NCI-H2227 treated with DMSO at 0.1 percent for 48 hours (cell line): ENCODE measurements around the gene DCAF11.

Source experiments
- DNase-seq: peaks from one replicate; lab custom pipeline; 2025; lab: John Stamatoyannopoulos, UW

The DCAF11 gene

DNA sequence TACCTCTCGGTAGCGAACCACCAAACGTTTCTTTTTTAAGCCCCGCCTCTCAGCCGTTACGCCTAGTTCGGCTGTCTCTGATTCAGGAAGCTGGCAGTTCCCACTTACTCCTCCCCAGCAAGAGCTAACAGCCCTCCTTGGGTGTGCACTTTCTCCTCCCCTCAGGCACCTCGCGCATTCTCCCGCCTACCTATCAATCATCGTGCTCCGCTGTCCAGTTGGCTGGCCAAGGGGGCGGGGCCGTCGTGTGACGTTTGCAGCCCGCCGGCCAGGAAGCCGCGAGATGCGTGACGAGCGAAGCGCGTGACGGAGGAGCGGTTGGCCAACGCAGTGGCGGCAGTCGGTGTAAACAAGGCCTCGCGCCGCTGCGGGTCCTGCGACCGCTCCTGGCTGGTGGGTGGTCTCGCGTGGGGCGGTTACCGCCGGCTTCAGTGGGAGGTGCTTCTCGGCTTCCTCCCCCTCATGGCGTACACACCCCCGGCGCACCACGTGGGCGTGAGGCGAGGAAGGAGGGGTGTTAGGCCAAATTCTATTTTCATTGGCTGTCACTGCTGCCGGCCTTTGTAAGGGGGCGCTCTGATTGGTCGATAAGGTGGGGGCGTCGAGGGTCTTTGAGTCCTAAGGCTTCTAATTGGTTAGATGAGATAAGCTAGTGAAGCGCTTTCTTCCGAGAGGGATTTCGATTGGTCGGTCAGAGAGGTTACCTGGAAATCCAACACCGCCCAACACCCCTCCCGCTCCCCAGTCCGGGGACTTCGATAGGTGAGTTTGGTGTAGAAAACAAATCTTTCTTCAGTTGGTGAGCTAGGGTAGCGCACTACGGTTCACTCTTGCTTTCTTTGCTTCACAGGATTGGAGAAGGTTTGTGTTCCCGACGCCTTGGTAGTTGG lies at the start of gene DCAF11, which contains the start of gene NRL:
DCAF11 (plus strand) TSS at position 246 of the 890 bp plus-strand sequence. CDS start 818 bp downstream, outside the sequence.
NRL (minus strand) TSS at position 418 of the 890 bp plus-strand sequence. CDS start 32,101 bp downstream, outside the sequence.
- peak; percentile 98 for DNase-seq

- no peak for DNase-seq
Observed at GRCh38 chr14:24064856-24065255, 49.7 kb upstream of the DCAF11 start.

DNA sequence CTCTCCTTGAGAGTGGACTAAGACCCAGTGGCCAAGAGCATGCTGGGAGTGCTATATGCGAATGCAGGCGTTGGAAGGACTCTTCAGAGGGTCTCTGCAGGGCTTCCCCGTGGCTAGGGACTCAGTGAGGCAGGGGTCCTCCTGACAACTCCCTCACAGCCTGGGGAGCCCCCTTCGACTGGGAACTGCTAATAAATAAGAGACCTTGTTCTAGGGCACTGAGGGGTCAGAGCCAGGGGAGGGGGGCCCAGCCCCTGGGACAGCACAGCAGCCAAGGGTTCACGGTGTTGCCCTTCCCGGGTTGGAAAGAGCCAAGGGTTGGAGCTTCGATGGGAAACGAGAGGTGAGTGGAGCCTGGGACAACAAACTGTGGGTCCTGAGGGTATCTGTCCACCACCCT lies 49.2 kb upstream of the DCAF11 start:
- DNase-seq = no peak

- no peak for DNase-seq
Observed at GRCh38 chr14:24066496-24067132, 48.0 kb upstream of the DCAF11 start.

DNA sequence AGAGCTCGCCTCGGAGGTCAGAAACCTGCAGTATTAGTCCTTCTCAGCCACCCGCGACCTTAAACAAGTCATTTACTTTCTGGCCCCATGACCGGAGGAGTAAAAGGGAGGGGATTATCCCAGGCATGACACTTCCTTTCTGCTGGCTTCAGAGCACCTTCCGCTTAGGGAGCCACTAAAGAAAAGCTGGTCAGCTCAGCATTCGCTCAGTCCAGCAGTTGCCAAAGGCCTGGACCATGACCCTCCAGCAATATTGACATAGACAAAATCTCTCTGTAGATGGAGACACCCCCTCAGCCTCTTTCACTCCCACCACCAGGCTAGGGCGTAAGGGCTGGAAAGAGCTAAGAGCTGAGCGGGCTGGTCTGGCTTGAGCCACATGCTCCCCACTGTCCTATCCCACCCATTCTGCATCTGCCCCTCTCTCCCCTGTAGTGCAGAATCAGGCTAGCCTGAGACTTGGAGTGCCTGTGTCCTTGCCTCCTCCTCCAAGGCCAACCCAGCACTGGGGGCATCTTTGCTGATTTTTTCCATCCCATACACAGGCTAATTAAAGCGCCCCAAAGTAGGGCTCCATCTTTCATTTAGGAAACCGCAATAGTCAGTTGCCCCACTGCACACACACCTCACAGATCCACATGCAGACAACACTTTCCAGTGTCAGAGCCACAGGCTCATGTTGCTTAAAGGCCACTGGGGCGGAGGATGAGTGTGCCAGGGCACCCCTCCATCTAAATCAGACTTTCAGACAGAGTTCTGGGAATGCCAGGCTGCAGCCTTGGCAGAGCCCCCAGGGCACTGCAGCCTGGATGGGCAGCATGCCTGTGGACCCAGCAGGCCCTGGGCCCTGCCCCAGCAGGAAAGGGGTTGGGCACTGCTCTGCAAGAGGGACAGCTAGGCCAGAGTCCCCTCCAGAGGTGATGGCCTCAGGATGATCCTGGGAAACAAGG lies 47.2 kb upstream of the DCAF11 start:
- no peak for DNase-seq

DNA sequence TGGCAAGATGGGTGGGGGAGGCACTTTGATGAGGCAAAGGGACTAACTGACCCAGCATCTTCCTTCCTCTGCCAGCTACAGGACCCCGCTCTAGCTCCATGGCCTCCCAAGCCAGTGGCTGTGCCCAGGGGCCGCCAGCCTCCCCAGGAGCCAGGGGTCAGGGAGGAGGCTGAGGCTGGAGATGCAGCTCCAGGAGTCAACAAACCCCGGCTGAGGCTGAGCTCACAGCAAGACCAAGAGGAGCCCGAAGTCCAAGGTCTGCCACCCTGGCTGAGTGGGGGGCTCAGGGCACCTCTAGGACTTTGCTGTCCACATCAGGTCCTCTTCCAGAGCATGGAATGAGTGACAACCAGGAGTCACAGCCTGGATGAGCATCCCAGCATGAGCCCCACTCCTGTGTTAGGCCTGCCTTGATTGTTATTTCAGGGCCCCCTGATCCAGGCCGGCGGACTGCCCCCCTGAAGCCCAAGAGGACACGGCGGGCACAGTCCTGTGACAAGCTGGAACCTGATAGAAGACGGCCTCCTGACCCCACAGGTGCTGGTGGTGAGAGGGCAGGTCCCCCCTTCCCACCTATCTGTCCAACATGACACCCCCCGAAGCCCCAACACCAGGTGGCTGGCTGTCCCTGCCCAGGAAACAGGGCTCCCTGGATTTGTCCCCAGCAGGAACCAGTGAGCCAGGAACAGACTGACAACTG lies 45.7 kb upstream of the DCAF11 start:
- no peak for DNase-seq

DNA sequence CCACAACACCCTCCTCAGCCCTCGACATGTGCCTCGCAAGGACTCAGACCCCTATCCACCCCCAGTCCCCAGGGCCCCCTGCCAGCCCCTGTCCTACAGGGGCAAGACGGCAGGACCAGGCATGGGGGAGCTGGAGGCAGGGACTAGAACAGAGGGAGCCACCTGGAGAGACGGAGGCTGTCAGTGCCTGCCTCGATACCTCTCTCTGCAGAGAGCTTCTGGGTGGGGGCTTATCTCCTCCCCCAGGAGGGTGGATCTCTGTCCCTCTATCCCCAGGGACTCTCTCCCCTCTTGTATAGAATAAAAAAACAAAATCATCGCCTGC lies 45.2 kb upstream of the DCAF11 start:
- DNase-seq = no peak

DNA sequence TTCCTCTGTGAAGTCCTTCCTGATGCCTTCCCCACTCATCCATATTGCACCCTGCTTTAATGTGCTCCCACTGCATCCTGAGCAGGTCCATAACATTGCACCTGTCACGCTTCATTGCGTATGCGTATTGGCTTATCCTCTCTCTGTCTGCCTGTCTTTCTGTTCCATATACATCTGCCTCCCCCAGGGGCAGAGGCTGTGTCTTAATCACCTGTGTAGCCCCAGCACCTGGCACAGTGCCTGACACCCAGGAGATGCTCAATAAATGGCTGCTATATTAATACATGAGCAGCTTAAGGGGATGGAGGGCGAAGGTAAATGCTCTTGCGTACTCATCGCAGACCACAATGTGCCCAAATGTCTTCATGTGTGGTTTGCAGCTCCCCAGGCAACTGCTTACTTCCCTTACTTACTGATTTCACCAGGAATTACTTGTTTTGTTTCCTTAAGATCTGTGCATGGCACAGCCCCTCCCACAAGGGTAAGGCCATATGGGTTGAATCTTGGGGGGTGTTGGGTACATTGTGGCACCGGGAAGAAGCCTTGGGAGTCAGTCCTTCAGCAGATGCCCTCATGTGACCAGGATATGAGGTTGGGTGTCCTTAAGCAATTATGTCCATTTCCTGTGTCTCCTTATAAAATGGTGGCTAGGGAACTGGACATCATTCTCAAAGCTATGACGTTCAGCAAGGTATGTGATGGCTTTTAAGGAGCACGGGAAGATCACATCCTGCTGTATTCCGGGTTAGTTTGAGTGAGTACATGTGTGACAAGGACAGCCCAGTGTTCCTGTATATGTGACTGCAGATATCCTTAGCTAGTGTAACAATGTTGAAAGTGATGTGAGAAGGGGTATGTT lies 44.1 kb upstream of the DCAF11 start:
- no peak for DNase-seq

DNA sequence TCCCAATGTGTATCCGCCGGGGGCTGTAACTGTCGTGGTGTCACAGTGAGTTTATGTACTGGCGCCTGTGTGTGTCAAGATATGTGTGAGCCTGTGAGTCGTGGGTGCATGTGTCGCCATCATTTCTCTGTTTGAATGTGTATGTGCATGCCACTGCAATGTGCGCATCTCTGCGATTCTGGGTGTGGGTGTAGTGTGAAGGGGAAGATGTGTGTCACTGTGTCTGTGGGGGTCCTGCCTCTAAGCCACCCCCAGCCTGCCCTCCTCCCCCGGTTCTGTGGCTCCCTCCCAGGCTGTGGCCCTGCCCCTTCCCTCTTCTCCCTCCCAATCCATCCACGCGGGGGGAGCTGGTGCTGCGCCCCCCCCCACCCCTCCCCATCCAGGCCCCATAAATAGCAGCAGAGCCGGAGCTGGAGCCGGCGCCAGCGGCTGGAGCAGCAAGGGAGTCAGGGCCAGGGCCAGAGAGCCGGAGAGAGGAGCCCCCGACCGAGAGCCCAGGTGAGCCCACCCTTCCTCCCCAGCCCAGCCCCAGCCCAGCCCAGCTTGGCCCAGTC lies 43.4 kb upstream of the DCAF11 start, which contains the start of gene CPNE6:
CPNE6 (plus strand) TSS at position 419 of the 554 bp plus-strand sequence. CDS start 1,375 bp downstream, outside the sequence.
- no peak for DNase-seq

DNA sequence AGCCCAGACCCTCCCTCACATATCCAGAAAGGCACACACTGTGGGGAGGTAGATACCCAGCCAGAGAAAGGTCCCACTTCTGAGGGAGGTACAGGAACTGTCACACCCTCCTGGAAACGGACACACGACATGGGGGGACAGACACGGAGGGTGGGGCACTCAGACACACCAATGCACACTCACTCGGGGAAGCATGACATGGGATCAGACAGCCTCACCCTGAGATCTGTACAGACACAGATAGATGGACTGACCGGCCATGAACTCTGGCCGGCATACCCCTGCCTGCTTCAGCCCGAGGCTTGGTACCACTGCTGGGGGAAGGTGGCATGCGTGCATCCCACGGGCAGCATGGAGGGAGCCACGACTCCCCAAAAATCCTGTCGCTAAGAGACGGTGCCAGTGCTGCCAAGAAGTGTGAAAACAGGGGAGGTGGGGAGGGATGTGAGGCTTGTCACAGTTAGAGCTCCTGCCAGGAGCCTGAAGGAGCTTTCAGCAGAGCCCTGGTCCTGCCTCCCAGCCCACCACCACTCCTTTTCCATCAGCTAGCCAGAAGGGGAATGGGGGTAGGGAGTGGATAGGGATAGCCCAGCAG lies 42.6 kb upstream of the DCAF11 start:
- DNase-seq = no peak

DNA sequence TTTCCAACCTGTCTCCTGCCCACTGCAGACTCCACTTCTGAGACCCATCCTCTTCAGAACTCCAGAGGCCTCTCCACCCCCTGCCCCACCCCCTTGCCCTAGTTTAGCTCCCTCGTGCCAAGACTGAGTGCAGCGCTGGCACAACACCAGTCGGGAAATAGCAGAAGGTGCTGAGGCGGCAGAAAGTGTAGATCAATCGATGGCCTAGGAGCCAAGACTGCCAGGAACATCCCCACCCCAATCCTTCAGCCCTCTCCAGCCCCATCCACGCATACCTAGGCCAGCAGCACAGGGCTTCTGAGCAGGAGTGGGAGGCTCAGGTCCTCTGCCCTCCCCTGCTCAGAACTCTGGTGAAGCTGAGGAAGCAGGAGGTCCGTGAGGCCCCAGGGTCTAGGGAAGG lies 42.1 kb upstream of the DCAF11 start:
- no peak for DNase-seq

GRCh38 chr14:24072881-24073877 lies 41.4 kb upstream of the DCAF11 start:
- no peak for DNase-seq

- no peak for DNase-seq
Observed at GRCh38 chr14:24074625-24075484, 39.7 kb upstream of the DCAF11 start.

DNA sequence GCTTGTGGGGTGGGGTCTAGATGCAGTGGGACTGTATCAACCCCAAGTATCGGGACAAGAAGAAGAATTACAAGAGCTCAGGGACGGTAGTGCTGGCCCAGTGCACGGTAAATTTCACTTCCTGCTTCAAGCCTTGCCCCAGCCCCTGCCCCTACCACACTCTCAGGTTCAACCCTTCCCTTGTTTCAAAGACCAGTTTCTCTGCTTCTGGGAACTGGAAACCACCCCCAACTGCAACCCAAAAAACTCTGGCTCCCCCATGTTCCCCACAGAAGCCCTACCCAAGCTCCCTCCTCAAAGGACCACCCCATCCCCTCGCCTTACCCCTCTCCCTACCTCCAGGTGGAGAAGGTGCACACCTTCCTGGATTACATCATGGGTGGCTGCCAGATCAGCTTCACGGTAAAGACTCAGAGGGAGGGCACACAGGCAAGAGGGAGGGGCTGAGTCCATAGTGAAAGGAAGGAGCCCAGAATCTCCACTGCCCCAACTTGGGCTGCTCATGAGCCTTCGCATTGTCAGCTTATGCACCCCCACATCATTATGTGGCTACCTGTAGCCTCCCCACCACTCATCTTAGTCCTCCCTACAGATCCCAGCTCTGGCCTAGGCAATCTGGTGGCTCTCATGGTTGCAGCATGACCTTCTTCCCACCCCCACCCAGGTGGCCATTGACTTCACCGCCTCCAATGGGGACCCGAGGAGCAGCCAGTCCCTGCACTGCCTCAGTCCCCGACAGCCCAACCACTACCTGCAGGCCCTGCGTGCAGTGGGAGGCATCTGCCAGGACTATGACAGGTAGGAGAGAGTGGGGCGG lies 38.9 kb upstream of the DCAF11 start:
- no peak for DNase-seq

GRCh38 chr14:24076302-24076601 lies 38.3 kb upstream of the DCAF11 start:
- no peak for DNase-seq

DNA sequence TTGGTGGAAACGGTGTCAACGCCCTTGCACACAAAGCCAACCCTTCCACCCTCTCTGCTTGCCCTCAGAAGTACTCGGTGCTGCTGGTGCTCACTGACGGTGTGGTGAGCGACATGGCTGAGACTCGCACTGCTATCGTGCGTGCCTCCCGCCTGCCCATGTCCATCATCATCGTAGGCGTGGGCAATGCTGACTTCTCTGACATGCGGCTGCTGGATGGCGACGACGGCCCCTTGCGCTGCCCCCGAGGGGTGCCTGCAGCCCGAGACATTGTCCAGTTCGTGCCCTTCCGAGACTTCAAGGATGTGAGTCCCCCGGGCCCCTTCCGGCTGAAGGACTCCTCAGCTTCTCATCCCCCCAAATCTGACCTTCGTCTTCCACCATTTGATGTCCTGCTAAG lies 37.5 kb upstream of the DCAF11 start:
- no peak for DNase-seq

DNA sequence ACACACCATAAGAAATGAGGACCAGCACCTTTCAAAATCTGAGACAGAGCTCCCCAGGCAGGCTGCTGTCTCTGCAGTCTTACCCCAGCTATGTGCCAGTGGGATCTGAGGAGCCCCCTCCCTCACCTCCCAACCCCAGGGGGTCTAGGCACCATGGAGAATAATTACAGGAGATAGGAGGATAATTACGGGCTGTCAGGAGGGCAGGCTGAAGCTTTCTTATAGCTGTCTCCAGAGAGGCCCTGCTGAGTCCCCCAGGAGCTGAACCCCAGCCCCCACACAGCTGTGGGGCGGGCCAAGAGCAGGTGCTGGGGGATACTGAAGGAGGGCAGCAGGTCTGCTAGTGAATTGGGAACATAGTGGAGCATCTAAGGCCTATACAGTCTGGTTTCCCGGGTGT lies 36.4 kb upstream of the DCAF11 start:
- DNase-seq = peak; percentile 81
